Endometrium (tissue), 2 donors: ENCODE results near the gene SPATA18.
"Not testable (repeated sequence)": the region's sequence is repeated elsewhere in the genome, so short reads cannot be mapped to it uniquely, and the experiment has no call there.

Source experiments
- FAIRE-seq: peaks from 2 replicates; lab custom pipeline; 2012; peaks lifted over from hg19 to GRCh38; lab: Jason Lieb, UNC
- donor health status: control.
- donor health status: control.

SPATA18 gene

GRCh38 chr4:52052475-52052780 lies 1.3 kb downstream of the SPATA18 start:
- FAIRE-seq, result no peak

- no peak for FAIRE-seq
Measured at GRCh38 chr4:52054254-52054653, 3.1 kb downstream of the SPATA18 start.

GRCh38 chr4:52057196-52057595 lies 6.1 kb downstream of the SPATA18 start:
- no peak for FAIRE-seq

GRCh38 chr4:52058275-52058674 lies 7.2 kb downstream of the SPATA18 start:
- no peak for FAIRE-seq

GRCh38 chr4:52059372-52059771 lies 8.3 kb downstream of the SPATA18 start:
- peak; percentile 54 for FAIRE-seq

GRCh38 chr4:52069571-52069970 lies 18.5 kb downstream of the SPATA18 start:
- FAIRE-seq, result no peak

GRCh38 chr4:52071791-52072546 lies 20.9 kb downstream of the SPATA18 start:
- FAIRE-seq, result no peak

GRCh38 chr4:52076731-52077130 lies 25.6 kb downstream of the SPATA18 start:
- FAIRE-seq, result no peak

- FAIRE-seq, result no peak
Measured at GRCh38 chr4:52079659-52080058, 28.6 kb downstream of the SPATA18 start.

- no peak for FAIRE-seq
Measured at GRCh38 chr4:52081216-52081615, 30.1 kb downstream of the SPATA18 start.

GRCh38 chr4:52086425-52086824 lies 35.3 kb downstream of the SPATA18 start:
- not testable (repeated sequence) for FAIRE-seq

- FAIRE-seq, result no peak
Measured at GRCh38 chr4:52091801-52092200, 40.7 kb downstream of the SPATA18 start.

GRCh38 chr4:52093466-52093865 lies 42.4 kb downstream of the SPATA18 start:
- FAIRE-seq, result no peak

GRCh38 chr4:52094376-52095145 lies 43.5 kb downstream of the SPATA18 start:
- FAIRE-seq, result no peak

GRCh38 chr4:52095374-52095773 lies 44.3 kb downstream of the SPATA18 start:
- FAIRE-seq, result no peak

GRCh38 chr4:52096048-52096447 lies 44.9 kb downstream of the SPATA18 start:
- FAIRE-seq, result no peak

- FAIRE-seq, result no peak
Measured at GRCh38 chr4:52098618-52099017, 47.5 kb downstream of the SPATA18 start.

GRCh38 chr4:52099860-52100461 lies 48.9 kb downstream of the SPATA18 start:
- no peak for FAIRE-seq

GRCh38 chr4:52102587-52102986 lies 51.5 kb downstream of the SPATA18 start:
- no peak for FAIRE-seq

- FAIRE-seq, result peak; percentile 61
Measured at GRCh38 chr4:52103319-52103718, 52.2 kb downstream of the SPATA18 start.

- FAIRE-seq, result no peak
Measured at GRCh38 chr4:52105276-52105675, 54.2 kb downstream of the SPATA18 start.

GRCh38 chr4:52106191-52106590 lies 55.1 kb downstream of the SPATA18 start:
- no peak for FAIRE-seq

GRCh38 chr4:52106660-52107059 lies 55.6 kb downstream of the SPATA18 start:
- no peak for FAIRE-seq
